Peyer's patch (tissue), 4 donors: ENCODE results near the gene SLC6A17. TPM values are rescaled to one million over a fixed set of nuclear protein-coding genes. Genes with fewer than 3 reads are reported as not detected.

ENCODE experiments used
- DNase-seq, 3 donors: peaks; one replicate each; pipeline ENCODE4 v3.0.0-alpha.2; 2017 to 2019
- H3K27ac ChIP-seq, 4 donors: fragments of 200-600 bp; sonication (generic); one replicate each; pipeline ENCODE4 v1.5.1; 2016 to 2019
- H3K27me3 ChIP-seq, 2 donors: fragments of 200-600 bp; sonication (generic); one replicate each; pipeline ENCODE4 v1.5.1; 2019
- H3K36me3 ChIP-seq, 3 donors: fragments of 200-600 bp; sonication (generic); one replicate each; pipeline ENCODE4 v1.5.1; 2016 to 2019
- H3K4me1 ChIP-seq, 4 donors: fragments of 200-600 bp; sonication (generic); one replicate each; pipeline ENCODE4 v1.5.1; 2016 to 2019
- H3K4me3 ChIP-seq, 4 donors: fragments of 200-600 bp; sonication (generic); 1 replicate in 3 of 4; 2 replicates in 1 of 4; pipeline ENCODE4 v1.5.1; 2016 to 2019; ENCODE audit warnings: mild to moderate bottlenecking in 1 of 4
- H3K9me3 ChIP-seq, 4 donors: fragments of 200-600 bp; sonication (generic); one replicate each; pipeline ENCODE4 v1.5.1; 2016 to 2019; ENCODE audit warnings: mild to moderate bottlenecking in 1 of 4
- CTCF ChIP-seq, 6 experiments: fragments of 450-650 bp in 4 of 6; fragments of 200-600 bp in 2 of 6; sonication (generic) in 1 of 6; IDR thresholded peaks; one replicate each; pipeline ENCODE4 v1.5.1; 2017 to 2019; ENCODE audit warnings: antibody characterized with exemption in 6 of 6, mild to moderate bottlenecking in 3 of 6, moderate library complexity in 1 of 6
- total RNA-seq, 4 donors: library from RNA; depleted of rRNA; stranded (reverse); fragments of >200 nt; gene quantifications; one replicate each; pipeline ENCODE4 v1.1.0, GENCODE V29; 2016

The SLC6A17 gene
- total RNA-seq, 4 donors from 2014 or later, result 0.13 to 0.28 TPM; not detected in 2

GRCh38 chr1:110250749-110251148, 100.5 kb downstream of the SLC6A17 start:
- DNase-seq, result no peak
- Histone ChIP-seq H3K4me1 (no peaks in the 10 kb centered on the region), H3K27me3 (no peaks in the 10 kb centered on the region), H3K4me3 (no peak overlapping the region), H3K36me3 (no peaks in the 10 kb centered on the region), H3K27ac (no peak overlapping the region), H3K9me3 (no peaks in the 10 kb centered on the region)
- TF ChIP-seq CTCF (IDR thresholded peaks at IDR 0.05), result no peak

Other genes starting within 250 kb of the SLC6A17 start
- 10 to 100 TPM in 3 of 4 donors, 1 to 10 TPM in 1; 8.9 to 49.5 (median 26.6) TPM for gene CSF1, start 239.6 kb upstream of the SLC6A17 start, total RNA-seq
- 10 to 100 TPM; 51.2 to 96.4 (median 80.9) TPM for gene AHCYL1, start 165.7 kb upstream of the SLC6A17 start, total RNA-seq
- gene STRIP1, start 115.9 kb upstream of the SLC6A17 start, total RNA-seq, result 100 to 1,000 TPM in 2 of 4 donors, 10 to 100 TPM in 2; 25.6 to 117 (median 95.1) TPM
- gene ALX3, start 79.8 kb upstream of the SLC6A17 start, total RNA-seq, result not detected
- not detected for gene UBL4B, start 38.1 kb upstream of the SLC6A17 start, total RNA-seq
- 10 to 100 TPM in 2 of 4 donors, 1 to 10 TPM in 2; 6.1 to 18.0 (median 10.4) TPM for gene KCNC4, start 59.8 kb downstream of the SLC6A17 start, total RNA-seq
- gene RBM15, start 188.9 kb downstream of the SLC6A17 start, total RNA-seq, result 10 to 100 TPM; 49.2 to 97.6 (median 80.9) TPM
- gene SLC16A4, start 240.5 kb downstream of the SLC6A17 start, total RNA-seq, result 10 to 100 TPM; 10.1 to 26.1 (median 13.0) TPM